HepG2 (cell line): ENCODE measurements around the gene CD7. TPM values are rescaled to one million over a fixed set of nuclear protein-coding genes. Genes with fewer than 3 reads are reported as not detected.

Source experiments
- EP300 ChIP-seq, 3 experiments: sonication (generic) in 1 of 3; formaldehyde crosslinking in 1 of 3; IDR thresholded peaks; 2 replicates each; pipeline versions ENCODE4 v1.5.1 to v1.6.1; 2011 to 2020; ENCODE audit warnings: low read depth in 2 of 3, low read length in 2 of 3, borderline replicate concordance in 1 of 3, improper control_type of control experiment in 1 of 3, mild to moderate bottlenecking in 1 of 3, missing genetic modification reagents in 1 of 3, moderate library complexity in 1 of 3
- HIC2 ChIP-seq: sonication (generic); formaldehyde crosslinking; IDR thresholded peaks from 2 replicates; pipeline ENCODE4 v1.9.0; 2022; ENCODE audit warnings: low read depth, missing genetic modification reagents
- KDM5A ChIP-seq: fragments of 200-600 bp; sonication (generic); IDR thresholded peaks from 2 replicates; pipeline ENCODE4 v1.7.0; 2018; ENCODE audit warnings: antibody characterized with exemption, mild to moderate bottlenecking, low read length, borderline replicate concordance
- MIER3 ChIP-seq: IDR thresholded peaks from 2 replicates; pipeline ENCODE4 v1.6.1; 2016; ENCODE audit warnings: missing compliant biosample characterization, borderline replicate concordance
- MLLT10 ChIP-seq: sonication (generic); formaldehyde crosslinking; IDR thresholded peaks from 2 replicates; pipeline ENCODE4 v1.4.0; 2020; ENCODE audit warnings: missing genetic modification reagents
- MTA3 ChIP-seq: sonication (generic); formaldehyde crosslinking; IDR thresholded peaks from 2 replicates; pipeline ENCODE4 v1.4.0; 2020; ENCODE audit warnings: missing genetic modification reagents
- MXD4 ChIP-seq: IDR thresholded peaks from 2 replicates; pipeline ENCODE4 v1.6.1; 2016; ENCODE audit warnings: mild to moderate bottlenecking, missing biosample characterization, missing genetic modification reagents
- SMAD1 ChIP-seq: sonication (generic); formaldehyde crosslinking; IDR thresholded peaks from 2 replicates; pipeline ENCODE4 v1.4.0; 2020; ENCODE audit warnings: missing genetic modification reagents, low read depth, mild to moderate bottlenecking, borderline replicate concordance
- TCF7 ChIP-seq: sonication (generic); IDR thresholded peaks from 2 replicates; pipeline ENCODE4 v1.6.1; 2016; ENCODE audit warnings: antibody characterized with exemption, low read depth
- ZBTB43 ChIP-seq: sonication (generic); formaldehyde crosslinking; conservative IDR thresholded peaks from 2 replicates; pipeline ENCODE4 v1.4.0; 2020; ENCODE audit warnings: missing genetic modification reagents
- ZBTB7A ChIP-seq: sonication (generic); formaldehyde crosslinking; IDR thresholded peaks from 2 replicates; pipeline ENCODE4 v1.8.0; 2022; ENCODE audit warnings: mild to moderate bottlenecking, missing genetic modification reagents
- ZFP36L2 ChIP-seq: sonication (generic); formaldehyde crosslinking; IDR thresholded peaks from 2 replicates; pipeline ENCODE4 v1.4.0; 2020; ENCODE audit warnings: missing genetic modification reagents
- ZFY ChIP-seq: sonication (generic); formaldehyde crosslinking; IDR thresholded peaks from 2 replicates; pipeline ENCODE4 v1.4.0; 2020; ENCODE audit warnings: missing genetic modification reagents
- ZNF678 ChIP-seq: sonication (generic); formaldehyde crosslinking; IDR thresholded peaks from 2 replicates; pipeline ENCODE4 v1.4.0; 2020; ENCODE audit warnings: mild to moderate bottlenecking, missing genetic modification reagents
- ZNF703 ChIP-seq: sonication (generic); formaldehyde crosslinking; IDR thresholded peaks from 2 replicates; pipeline ENCODE4 v1.5.1; 2020; ENCODE audit warnings: missing genetic modification reagents, mild to moderate bottlenecking, moderate library complexity, borderline replicate concordance
- ZNF883 ChIP-seq: sonication (generic); formaldehyde crosslinking; IDR thresholded peaks from 2 replicates; pipeline ENCODE4 v1.5.1; 2020; ENCODE audit warnings: mild to moderate bottlenecking, missing genetic modification reagents; ENCODE audit errors: not compliant biosample characterization
- polyA plus RNA-seq, 8 experiments: library from polyadenylated mRNA; depleted of rRNA in 3 of 8; stranded (reverse) in 7 of 8; unstranded in 1 of 8; fragments of >200 nt; fragmentation: Illumina TruSeq in 4 of 8; extraction: Trizol in 4 of 8; gene quantifications; 2 replicates each; pipeline versions ENCODE4 v1.2.1 to v1.2.3, GENCODE V29; 2011 to 2016; ENCODE audit warnings: low read depth in 4 of 8, missing spikeins in 1 of 8, mixed read lengths in 1 of 8; ENCODE audit not compliant: insufficient read depth in 1 of 8
- total RNA-seq, 5 experiments: library from RNA; depleted of rRNA; stranded (reverse); fragments of >200 nt; fragmentation: Illumina TruSeq; extraction: Trizol; gene quantifications; 2 replicates each; pipeline ENCODE4 v1.2.3, GENCODE V29; 2016; ENCODE audit warnings: low read depth in 1 of 5
- TF ChIP-seq, protein P1 (sequence below): sonication (generic); formaldehyde crosslinking; IDR thresholded peaks from 2 replicates; pipeline ENCODE4 v1.4.0; 2020; ENCODE audit warnings: missing genetic modification reagents
- TF ChIP-seq, protein P2 (sequence below): sonication (generic); formaldehyde crosslinking; IDR thresholded peaks from 2 replicates; pipeline ENCODE4 v1.4.0; 2020; ENCODE audit warnings: missing genetic modification reagents
- TF ChIP-seq, protein P3 (sequence below): sonication (generic); formaldehyde crosslinking; IDR thresholded peaks from 2 replicates; pipeline ENCODE4 v1.5.0; 2020; ENCODE audit warnings: missing genetic modification reagents
- TF ChIP-seq, protein P4 (sequence below): sonication (generic); formaldehyde crosslinking; IDR thresholded peaks from 2 replicates; pipeline ENCODE4 v1.4.0; 2020; ENCODE audit warnings: mild to moderate bottlenecking, missing genetic modification reagents

CD7 gene
- total and polyA plus RNA-seq, 2 of the 13 experiments (the other 11 are each of a cell fraction or from before 2014, with no cell fraction given), result 67.6 to 76.4 TPM

GRCh38 chr17:82292251-82293154 is 24.9 kb downstream of the CD7 start (continued):
- TF ChIP-seq ZNF678, result peak; percentile 90; the same call in 1 of the 2 replicates
- TF ChIP-seq ZBTB7A (CRISPR knock-in tag), result peak; percentile 73
- 0 out of 2 replicates have a peak, but pooled peaks have one; percentile 4 for TF ChIP-seq MTA3 (CRISPR knock-in tag)
- peak; percentile 46; the same call in 1 of the 2 replicates for TF ChIP-seq MXD4 (CRISPR knock-in tag)
- TF ChIP-seq ZNF883, result peak; percentile 81
- peak; percentile 92 for TF ChIP-seq ZFY
- TF ChIP-seq ZNF703 (CRISPR knock-in tag), result peak; percentile 69; the same call in 1 of the 2 replicates
- peak; percentile 65; the same call in 1 of the 2 replicates for TF ChIP-seq ZBTB43 (CRISPR knock-in tag)
- TF ChIP-seq KDM5A, result no peak; the same call in 1 of the 2 replicates
- no peak for TF ChIP-seq MLLT10
- TF ChIP-seq SMAD1 (CRISPR knock-in tag), result peak; percentile 85; the same call in 1 of the 2 replicates
- TF ChIP-seq ZFP36L2 (CRISPR knock-in tag), result peak; percentile 52; the same call in 1 of the 2 replicates
- peak; percentile 51 to 70 for TF ChIP-seq EP300 (IDR thresholded peaks at IDR 0.05; ENCODE audit: low read depth in 2 of 2, low read length in 2 of 2)
- no peak for TF ChIP-seq EP300 (CRISPR knock-in tag; IDR thresholded peaks at IDR 0.05; ENCODE audit: borderline replicate concordance)
- TF ChIP-seq, protein P1, sequence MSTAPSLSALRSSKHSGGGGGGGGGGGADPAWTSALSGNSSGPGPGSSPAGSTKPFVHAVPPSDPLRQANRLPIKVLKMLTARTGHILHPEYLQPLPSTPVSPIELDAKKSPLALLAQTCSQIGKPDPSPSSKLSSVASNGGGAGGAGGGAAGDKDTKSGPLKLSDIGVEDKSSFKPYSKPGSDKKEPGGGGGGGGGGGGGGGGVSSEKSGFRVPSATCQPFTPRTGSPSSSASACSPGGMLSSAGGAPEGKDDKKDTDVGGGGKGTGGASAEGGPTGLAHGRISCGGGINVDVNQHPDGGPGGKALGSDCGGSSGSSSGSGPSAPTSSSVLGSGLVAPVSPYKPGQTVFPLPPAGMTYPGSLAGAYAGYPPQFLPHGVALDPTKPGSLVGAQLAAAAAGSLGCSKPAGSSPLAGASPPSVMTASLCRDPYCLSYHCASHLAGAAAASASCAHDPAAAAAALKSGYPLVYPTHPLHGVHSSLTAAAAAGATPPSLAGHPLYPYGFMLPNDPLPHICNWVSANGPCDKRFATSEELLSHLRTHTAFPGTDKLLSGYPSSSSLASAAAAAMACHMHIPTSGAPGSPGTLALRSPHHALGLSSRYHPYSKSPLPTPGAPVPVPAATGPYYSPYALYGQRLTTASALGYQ (CRISPR knock-in tag), result no peak; the same call in 1 of the 2 replicates
- no peak for TF ChIP-seq TCF7
- TF ChIP-seq, protein P2, sequence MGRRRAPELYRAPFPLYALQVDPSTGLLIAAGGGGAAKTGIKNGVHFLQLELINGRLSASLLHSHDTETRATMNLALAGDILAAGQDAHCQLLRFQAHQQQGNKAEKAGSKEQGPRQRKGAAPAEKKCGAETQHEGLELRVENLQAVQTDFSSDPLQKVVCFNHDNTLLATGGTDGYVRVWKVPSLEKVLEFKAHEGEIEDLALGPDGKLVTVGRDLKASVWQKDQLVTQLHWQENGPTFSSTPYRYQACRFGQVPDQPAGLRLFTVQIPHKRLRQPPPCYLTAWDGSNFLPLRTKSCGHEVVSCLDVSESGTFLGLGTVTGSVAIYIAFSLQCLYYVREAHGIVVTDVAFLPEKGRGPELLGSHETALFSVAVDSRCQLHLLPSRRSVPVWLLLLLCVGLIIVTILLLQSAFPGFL (CRISPR knock-in tag), result no peak
- TF ChIP-seq, protein P3, sequence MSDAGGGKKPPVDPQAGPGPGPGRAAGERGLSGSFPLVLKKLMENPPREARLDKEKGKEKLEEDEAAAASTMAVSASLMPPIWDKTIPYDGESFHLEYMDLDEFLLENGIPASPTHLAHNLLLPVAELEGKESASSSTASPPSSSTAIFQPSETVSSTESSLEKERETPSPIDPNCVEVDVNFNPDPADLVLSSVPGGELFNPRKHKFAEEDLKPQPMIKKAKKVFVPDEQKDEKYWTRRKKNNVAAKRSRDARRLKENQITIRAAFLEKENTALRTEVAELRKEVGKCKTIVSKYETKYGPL (CRISPR knock-in tag), result 0 out of 2 replicates have a peak, but pooled peaks have one; percentile 31
- TF ChIP-seq HIC2 (CRISPR knock-in tag), result no peak
- TF ChIP-seq MIER3 (CRISPR knock-in tag), result peak; percentile 82; the same call in 1 of the 2 replicates
- TF ChIP-seq, protein P4, sequence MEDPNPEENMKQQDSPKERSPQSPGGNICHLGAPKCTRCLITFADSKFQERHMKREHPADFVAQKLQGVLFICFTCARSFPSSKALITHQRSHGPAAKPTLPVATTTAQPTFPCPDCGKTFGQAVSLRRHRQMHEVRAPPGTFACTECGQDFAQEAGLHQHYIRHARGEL (CRISPR knock-in tag), result no peak
